OCI-LY7 (cell line): Measurements from ENCODE around the gene SUPT4H1. TPM values are rescaled to one million over a fixed set of nuclear protein-coding genes. Genes with fewer than 3 reads are reported as not detected.

ENCODE experiments used
- BruUV-seq: library from RNA; stranded (reverse); fragments of 400-500 nt; replicated peaks from 2 replicates; lab custom pipeline; 2021; lab: Mats Ljungman, UMichigan
- CTCF ChIA-PET: fragments of 300-600 bp; sonication (Branson Sonifier 250); formaldehyde crosslinking; loops from one replicate; lab custom pipeline; 2022; ENCODE audit warnings: antibody characterized with exemption; ENCODE audit not compliant: unreplicated experiment; lab: Charles Lee
- POLR2A ChIA-PET: fragments of 300-600 bp; sonication (Branson Sonifier 250); formaldehyde crosslinking; loops from one replicate; lab custom pipeline; 2022; ENCODE audit warnings: antibody characterized with exemption; lab: Charles Lee
- DNase-seq: peaks from one replicate; pipeline ENCODE4 v3.0.0-alpha.2; 2015; ENCODE audit warnings: low spot score
- H2AFZ ChIP-seq: fragments of 200-600 bp; sonication (generic), shearing (Covaris generic); 2 replicates; pipeline ENCODE4 v1.6.1; 2014; ENCODE audit warnings: mild to moderate bottlenecking, antibody characterized with exemption, low read length, moderate library complexity
- H3K27ac ChIP-seq: fragments of 200-600 bp; sonication (generic); 2 replicates; pipeline ENCODE4 v1.5.1; 2014; ENCODE audit warnings: mixed run types, low read depth, mild to moderate bottlenecking, moderate library complexity, low read length, inconsistent platforms; ENCODE audit not compliant: poor library complexity, severe bottlenecking
- H3K36me3 ChIP-seq: fragments of 200-600 bp; sonication (generic); 2 replicates; pipeline ENCODE4 v1.6.1; 2014; ENCODE audit warnings: mild to moderate bottlenecking, antibody characterized with exemption, low read length, moderate library complexity, mixed read lengths; ENCODE audit not compliant: insufficient read depth
- H3K4me1 ChIP-seq: fragments of 200-600 bp; sonication (generic); 2 replicates; pipeline ENCODE4 v1.5.1; 2014; ENCODE audit warnings: mild to moderate bottlenecking, low read length; ENCODE audit not compliant: insufficient read depth, poor library complexity, severe bottlenecking
- H3K4me2 ChIP-seq: fragments of 200-600 bp; sonication (generic); 2 replicates; pipeline ENCODE4 v1.6.1; 2014; ENCODE audit warnings: mild to moderate bottlenecking, low read length
- H3K4me3 ChIP-seq: fragments of 200-600 bp; sonication (generic); 2 replicates; pipeline ENCODE4 v1.5.1; 2014; ENCODE audit warnings: mild to moderate bottlenecking, low read depth, low read length; ENCODE audit not compliant: poor library complexity, severe bottlenecking
- H3K79me2 ChIP-seq: fragments of 200-600 bp; sonication (generic); 2 replicates; pipeline ENCODE4 v1.6.1; 2016; ENCODE audit warnings: low read depth, mild to moderate bottlenecking, low read length, moderate library complexity, mixed read lengths; ENCODE audit not compliant: insufficient read depth
- H3K9me2 ChIP-seq: fragments of 200-600 bp; sonication (generic); 2 replicates; pipeline ENCODE4 v1.6.1; 2016; ENCODE audit warnings: mild to moderate bottlenecking, low read length, mixed read lengths; ENCODE audit not compliant: insufficient read depth
- H3K9me3 ChIP-seq: fragments of 200-600 bp; sonication (generic); 2 replicates; pipeline ENCODE4 v1.6.1; 2014; ENCODE audit warnings: mild to moderate bottlenecking, mixed run types, low read length, mixed read lengths
- H4K20me1 ChIP-seq: fragments of 200-600 bp; sonication (generic); 2 replicates; pipeline ENCODE4 v1.6.1; 2014; ENCODE audit warnings: mild to moderate bottlenecking, antibody characterized with exemption, low read length, moderate library complexity, mixed read lengths; ENCODE audit not compliant: insufficient read depth
- EZH2phosphoT487 ChIP-seq: fragments of 200-600 bp; sonication (generic); IDR thresholded peaks from 2 replicates; pipeline ENCODE4 v1.6.1; 2018; ENCODE audit warnings: low read depth, borderline replicate concordance, mild to moderate bottlenecking, mixed run types, antibody characterized with exemption, low read length, moderate library complexity, mixed read lengths
- intact Hi-C: fragments of 100-400 bp; cut with micrococcal nuclease; formaldehyde crosslinking; loops from one replicate; pipeline ENCODE4 v1.10.0; 2022; ENCODE audit not compliant: unreplicated experiment
- total RNA-seq, 2 experiments: library from RNA; depleted of rRNA in 1 of 2; stranded (reverse); fragments of >200 nt in 1 of 2; shearing (Covaris generic) in 1 of 2; gene quantifications; 2 replicates each; pipeline ENCODE4 v1.2.3, GENCODE V29; 2014 to 2022
- TF ChIP-seq, protein P1 (sequence below): fragments of 200-600 bp; sonication (generic); conservative IDR thresholded peaks from 2 replicates; pipeline ENCODE4 v1.5.1; 2014; ENCODE audit warnings: mild to moderate bottlenecking, antibody characterized with exemption, low read length, moderate library complexity, mixed read lengths

SUPT4H1 gene
- total RNA-seq, 2 experiments from 2014 or later = 56.5 to 65.5 TPM

DNA sequence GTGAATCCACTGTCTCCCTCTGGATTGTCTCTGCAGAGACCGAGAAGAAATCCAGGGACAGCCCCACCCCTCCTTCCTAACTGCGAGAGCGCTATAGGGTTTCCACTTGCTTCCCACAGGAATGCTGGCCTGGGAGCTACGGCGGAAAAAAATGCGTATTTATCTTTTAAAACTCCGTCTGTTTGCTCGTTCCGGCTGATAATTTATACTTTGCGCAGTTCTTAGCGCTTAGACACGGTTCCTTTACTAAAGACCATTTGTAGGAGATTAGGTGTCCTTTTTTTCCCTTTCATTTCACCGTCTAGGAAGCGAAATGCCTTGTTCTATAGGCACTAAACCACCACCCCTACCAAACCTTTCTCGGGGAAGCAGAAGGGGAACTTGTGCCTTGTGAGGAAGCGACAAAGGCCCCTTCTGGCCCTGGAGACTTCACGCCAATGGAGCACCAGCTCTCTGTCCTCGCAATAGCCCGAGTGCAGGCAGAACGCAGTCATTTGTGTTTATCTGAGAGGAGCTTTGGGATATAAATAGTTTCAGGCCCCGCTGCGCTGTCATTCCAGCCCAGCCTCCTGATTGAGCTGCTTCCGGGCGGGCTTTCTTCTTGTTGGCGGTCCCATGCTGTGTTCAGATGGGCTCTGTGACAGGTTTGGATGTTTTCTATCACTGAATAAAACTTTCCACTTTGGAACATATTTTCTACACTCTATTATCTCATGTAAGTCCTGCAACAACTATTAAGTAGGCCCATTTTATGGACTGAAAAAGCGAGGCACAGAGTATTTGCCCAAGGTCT lies 791 bp upstream of the SUPT4H1 start:
- no peak for TF ChIP-seq EZH2phosphoT487
- TF ChIP-seq, protein P1, sequence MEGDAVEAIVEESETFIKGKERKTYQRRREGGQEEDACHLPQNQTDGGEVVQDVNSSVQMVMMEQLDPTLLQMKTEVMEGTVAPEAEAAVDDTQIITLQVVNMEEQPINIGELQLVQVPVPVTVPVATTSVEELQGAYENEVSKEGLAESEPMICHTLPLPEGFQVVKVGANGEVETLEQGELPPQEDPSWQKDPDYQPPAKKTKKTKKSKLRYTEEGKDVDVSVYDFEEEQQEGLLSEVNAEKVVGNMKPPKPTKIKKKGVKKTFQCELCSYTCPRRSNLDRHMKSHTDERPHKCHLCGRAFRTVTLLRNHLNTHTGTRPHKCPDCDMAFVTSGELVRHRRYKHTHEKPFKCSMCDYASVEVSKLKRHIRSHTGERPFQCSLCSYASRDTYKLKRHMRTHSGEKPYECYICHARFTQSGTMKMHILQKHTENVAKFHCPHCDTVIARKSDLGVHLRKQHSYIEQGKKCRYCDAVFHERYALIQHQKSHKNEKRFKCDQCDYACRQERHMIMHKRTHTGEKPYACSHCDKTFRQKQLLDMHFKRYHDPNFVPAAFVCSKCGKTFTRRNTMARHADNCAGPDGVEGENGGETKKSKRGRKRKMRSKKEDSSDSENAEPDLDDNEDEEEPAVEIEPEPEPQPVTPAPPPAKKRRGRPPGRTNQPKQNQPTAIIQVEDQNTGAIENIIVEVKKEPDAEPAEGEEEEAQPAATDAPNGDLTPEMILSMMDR = no peak
- peaks cover 30% of the 10 kb centered on the region for H3K4me1 ChIP-seq
- peak overlapping the region; percentile 79 for H3K4me3 ChIP-seq
- POLR2A ChIA-PET = interaction anchor here (0.5 to 4.5 kb wide), 13 partner anchors 9 to 848 kb away, joined by 3 to 37 read pairs (median 5); partner anchors contain the start of gene RNF43
- H3K4me2 ChIP-seq = peak overlapping the region; percentile 99
- H4K20me1 ChIP-seq = peaks cover 12% of the 10 kb centered on the region; the same call in 1 of the 2 replicates
- CTCF ChIA-PET = interaction anchor here (0.5 to 1.5 kb wide), 4 partner anchors 9 to 1095 kb away, joined by 3 to 5 read pairs (median 4); partner anchors contain the start of gene RNF43
- peak overlapping the region; percentile 85 for H3K27ac ChIP-seq
- H3K9me3 ChIP-seq = no peaks in the 10 kb centered on the region
- H3K36me3 ChIP-seq = peaks cover 31% of the 10 kb centered on the region
- intact Hi-C loops = loop anchor here (1.0 to 2.0 kb wide), 3 partner anchors 14 to 65 kb away; partner anchors contain the start of gene RNF43
- no peaks in the 10 kb centered on the region for H3K9me2 ChIP-seq
- H3K79me2 ChIP-seq = peaks cover 41% of the 10 kb centered on the region; the same call in 1 of the 2 replicates
- BruUV-seq = TSS peak; percentile 65
- H2AFZ ChIP-seq = peak overlapping the region; percentile 47; the same call in 1 of the 2 replicates
- DNase-seq = peak; percentile 67

DNA sequence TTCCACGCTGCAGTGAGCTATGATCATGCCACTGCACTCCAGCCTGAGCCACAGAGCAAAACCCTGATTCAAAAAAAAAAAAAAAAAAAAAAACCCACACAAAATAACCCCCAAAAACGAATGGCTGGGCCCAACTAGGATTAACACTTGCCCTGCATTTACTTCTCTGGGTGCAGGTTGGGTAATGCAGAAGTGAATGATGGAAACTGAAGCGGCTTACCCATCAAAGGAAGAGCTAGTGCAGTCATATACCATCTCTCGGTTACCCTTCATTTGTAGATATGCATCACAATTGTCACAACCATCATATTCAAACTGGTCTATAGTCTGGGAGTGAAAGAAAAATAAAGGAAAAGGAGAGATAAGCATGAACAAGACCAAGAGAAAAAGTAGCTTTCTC lies 819 bp downstream of the SUPT4H1 start:
- H4K20me1 ChIP-seq = peaks cover 12% of the 10 kb centered on the region; the same call in 1 of the 2 replicates
- TF ChIP-seq, protein P1 = no peak
- TF ChIP-seq EZH2phosphoT487 = no peak
- ChIA-PET CTCF (interaction anchor here (0.6 to 1.1 kb wide), 2 partner anchors 34 to 67 kb away, joined by 3 to 7 read pairs; no protein-coding TSS in a partner anchor), POLR2A (interaction anchor here (0.7 to 4.5 kb wide), 8 partner anchors 7 to 69 kb away, joined by 3 to 37 read pairs (median 10); partner anchors contain the start of gene RNF43)
- peaks cover 47% of the 10 kb centered on the region for H3K36me3 ChIP-seq
- peaks cover 56% of the 10 kb centered on the region; the same call in 1 of the 2 replicates for H3K79me2 ChIP-seq
- no peaks in the 10 kb centered on the region for H3K9me3 ChIP-seq
- no peaks in the 10 kb centered on the region for H3K9me2 ChIP-seq
- no peak for DNase-seq
- intact Hi-C loops = no loop called here
- H3K4me2 ChIP-seq = peak overlapping the region; percentile 71
- H3K4me1 ChIP-seq = peaks cover 40% of the 10 kb centered on the region
- peak overlapping the region; percentile 49 for H3K27ac ChIP-seq
- BruUV-seq = TSS peak; percentile 58
- H3K4me3 ChIP-seq = peak overlapping the region; percentile 79
- no peak overlapping the region for H2AFZ ChIP-seq
